Neutrophil (primary cell): Measurements from ENCODE around the gene FATE1.

Source experiments
- H3K27ac ChIP-seq: fragments of 200-600 bp; sonication (generic); 2 replicates; pipeline ENCODE4 v1.5.1; 2016; ENCODE audit warnings: mild to moderate bottlenecking, moderate library complexity
- H3K27me3 ChIP-seq: fragments of 200-600 bp; sonication (generic); 2 replicates; pipeline ENCODE4 v1.6.0; 2016; ENCODE audit warnings: mild to moderate bottlenecking
- H3K36me3 ChIP-seq: fragments of 200-600 bp; sonication (generic); 2 replicates; pipeline ENCODE4 v1.5.1; 2017
- H3K4me1 ChIP-seq, 2 experiments: fragments of 200-600 bp in 1 of 2; sonication (generic) in 1 of 2; 1 replicate in 1 of 2; 2 replicates in 1 of 2; pipeline versions ENCODE4 v1.5.1 to v1.6.1; 2013 to 2016; ENCODE audit warnings: low read depth in 1 of 2, low read length in 1 of 2, mild to moderate bottlenecking in 1 of 2, moderate library complexity in 1 of 2; ENCODE audit not compliant: control insufficient read depth in 1 of 2, insufficient read depth in 1 of 2
- H3K4me3 ChIP-seq, 2 experiments: fragments of 200-600 bp in 1 of 2; sonication (generic) in 1 of 2; 1 replicate in 1 of 2; 2 replicates in 1 of 2; pipeline ENCODE4 v1.5.1; 2013 to 2016; ENCODE audit warnings: low read depth in 1 of 2, low read length in 1 of 2, mild to moderate bottlenecking in 1 of 2, moderate library complexity in 1 of 2
- H3K9me3 ChIP-seq: fragments of 200-600 bp; sonication (generic); 2 replicates; pipeline ENCODE4 v1.5.1; 2016
- CTCF ChIP-seq: fragments of 200-600 bp; sonication (generic); IDR thresholded peaks from 2 replicates; pipeline ENCODE4 v1.5.1; 2016; ENCODE audit warnings: antibody characterized with exemption

FATE1 gene

GRCh38 chrX:151687635-151688034, 28.2 kb upstream of the FATE1 start:
- no peaks in the 10 kb centered on the region for H3K27me3 ChIP-seq
- H3K4me1 ChIP-seq: no peaks in the 10 kb centered on the region
- no peaks in the 10 kb centered on the region for H3K36me3 ChIP-seq
- no peaks in the 10 kb centered on the region for H3K9me3 ChIP-seq
- no peak for TF ChIP-seq CTCF
- no peak overlapping the region for H3K27ac ChIP-seq
- no peak overlapping the region for H3K4me3 ChIP-seq

GRCh38 chrX:151688695-151689094, 27.1 kb upstream of the FATE1 start:
- Histone ChIP-seq H3K4me3 (no peak overlapping the region), H3K27me3 (peaks cover 5% of the 10 kb centered on the region), H3K36me3 (no peaks in the 10 kb centered on the region), H3K4me1 (no peaks in the 10 kb centered on the region), H3K27ac (no peak overlapping the region), H3K9me3 (no peaks in the 10 kb centered on the region)
- TF ChIP-seq CTCF: no peak

- H3K4me1 ChIP-seq: no peaks in the 10 kb centered on the region
- TF ChIP-seq CTCF: no peak
- H3K27me3 ChIP-seq: peaks cover 32% of the 10 kb centered on the region
- no peak overlapping the region for H3K4me3 ChIP-seq
- H3K27ac ChIP-seq: no peak overlapping the region
- H3K36me3 ChIP-seq: no peaks in the 10 kb centered on the region
- no peaks in the 10 kb centered on the region for H3K9me3 ChIP-seq
Observed at GRCh38 chrX:151692825-151693224, 23.0 kb upstream of the FATE1 start.

- Histone ChIP-seq H3K27ac (no peak overlapping the region), H3K9me3 (no peaks in the 10 kb centered on the region), H3K4me1 (no peaks in the 10 kb centered on the region), H3K4me3 (no peak overlapping the region), H3K27me3 (peaks cover 32% of the 10 kb centered on the region), H3K36me3 (no peaks in the 10 kb centered on the region)
- no peak for TF ChIP-seq CTCF
Observed at GRCh38 chrX:151694121-151694520, 21.7 kb upstream of the FATE1 start.

GRCh38 chrX:151694661-151695582, 20.9 kb upstream of the FATE1 start, which contains the start of gene PRRG3:
TSS of gene PRRG3 (plus strand) at chrX:151695458. CDS start at chrX:151698815, 3,357 bp downstream.
- Histone ChIP-seq H3K36me3 (no peaks in the 10 kb centered on the region), H3K4me3 (no peak within 1 kb of the TSS), H3K4me1 (no peaks in the 10 kb centered on the region), H3K9me3 (no peaks in the 10 kb centered on the region), H3K27me3 (peaks cover 32% of the 10 kb centered on the region), H3K27ac (no peak within 1 kb of the TSS)
- TF ChIP-seq CTCF: no peak
